CD14-positive monocyte (primary cell): ENCODE results near the gene TRIM41. TPM values are rescaled to one million over a fixed set of nuclear protein-coding genes. Genes with fewer than 3 reads are reported as not detected.

Source experiments
- DNase-seq, 3 donors: peaks; one replicate each; pipeline ENCODE4 v3.0.0-alpha.2; 2011 to 2022
- H2AFZ ChIP-seq: 2 replicates; pipeline ENCODE4 v1.6.0; 2012; ENCODE audit warnings: mild to moderate bottlenecking, low read depth, low read length, inconsistent platforms; ENCODE audit not compliant: insufficient read depth, poor library complexity, severe bottlenecking
- H3K27ac ChIP-seq, 2 donors: 1 replicate in 1 of 2; 2 replicates in 1 of 2; pipeline ENCODE4 v1.5.1; 2012 to 2013; ENCODE audit warnings: low read length in 2 of 2, control low read depth in 1 of 2, inconsistent platforms in 1 of 2, low read depth in 1 of 2, mild to moderate bottlenecking in 1 of 2
- H3K27me3 ChIP-seq, 2 donors: one replicate each; pipeline versions ENCODE4 v1.6.0 to v1.6.1; 2011 to 2013; ENCODE audit warnings: low read length in 2 of 2; ENCODE audit not compliant: control insufficient read depth in 2 of 2, insufficient read depth in 2 of 2
- H3K36me3 ChIP-seq, 2 donors: replicated peaks in 1 of 2; 1 replicate in 1 of 2; 2 replicates in 1 of 2; pipeline versions ENCODE4 v1.5.1 to v1.6.1; 2012 to 2013; ENCODE audit warnings: low read length in 2 of 2, control low read depth in 1 of 2, inconsistent platforms in 1 of 2, mild to moderate bottlenecking in 1 of 2; ENCODE audit not compliant: insufficient read depth in 2 of 2, control insufficient read depth in 1 of 2
- H3K4me1 ChIP-seq, 2 donors: 1 replicate in 1 of 2; 2 replicates in 1 of 2; pipeline versions ENCODE4 v1.5.1 to v1.6.1; 2012 to 2013; ENCODE audit warnings: low read length in 2 of 2, control low read depth in 1 of 2, inconsistent platforms in 1 of 2, mild to moderate bottlenecking in 1 of 2, moderate library complexity in 1 of 2; ENCODE audit not compliant: insufficient read depth in 2 of 2, control insufficient read depth in 1 of 2
- H3K4me2 ChIP-seq: replicated peaks from 2 replicates; pipeline ENCODE3; 2012; ENCODE audit warnings: low read length, moderate library complexity, mild to moderate bottlenecking; ENCODE audit not compliant: poor library complexity, severe bottlenecking; ENCODE audit errors: extremely low read depth
- H3K4me3 ChIP-seq, 3 experiments: fragments of 200-600 bp in 1 of 3; sonication (generic) in 1 of 3; replicated peaks in 1 of 3; 1 replicate in 2 of 3; 2 replicates in 1 of 3; pipeline ENCODE4 v1.5.1; 2011 to 2013; ENCODE audit warnings: low read length in 3 of 3, mild to moderate bottlenecking in 3 of 3, control low read depth in 2 of 3, low read depth in 2 of 3, inconsistent platforms in 1 of 3, moderate library complexity in 1 of 3
- H3K79me2 ChIP-seq: 2 replicates; pipeline ENCODE4 v1.6.0; 2012; ENCODE audit warnings: mild to moderate bottlenecking, control low read depth, inconsistent platforms, low read length, moderate library complexity; ENCODE audit not compliant: insufficient read depth
- H3K9ac ChIP-seq: 2 replicates; pipeline ENCODE4 v1.6.0; 2017; ENCODE audit warnings: low read length, mild to moderate bottlenecking; ENCODE audit not compliant: insufficient read depth, poor library complexity, severe bottlenecking
- H3K9me3 ChIP-seq, 2 donors: replicated peaks in 1 of 2; 1 replicate in 1 of 2; 2 replicates in 1 of 2; pipeline versions ENCODE4 v1.5.1 to v1.6.1; 2012 to 2013; ENCODE audit warnings: low read length in 2 of 2, control low read depth in 1 of 2; ENCODE audit not compliant: control insufficient read depth in 1 of 2, insufficient read depth in 1 of 2
- H4K20me1 ChIP-seq: 2 replicates; pipeline ENCODE4 v1.6.0; 2012; ENCODE audit warnings: mild to moderate bottlenecking, low read length, control low read depth, moderate library complexity; ENCODE audit not compliant: insufficient read depth
- H3K27ac Mint-ChIP-seq, 7 donors: one replicate each; pipeline ENCODE4 v1.8.0; 2020; ENCODE audit warnings: mild to moderate bottlenecking in 7 of 7, mixed read lengths in 7 of 7, moderate library complexity in 6 of 7, inconsistent platforms in 2 of 7
- H3K27me3 Mint-ChIP-seq, 3 donors: one replicate each; pipeline ENCODE4 v1.8.0; 2021 to 2022; ENCODE audit warnings: low read depth in 3 of 3, mild to moderate bottlenecking in 3 of 3, mixed read lengths in 3 of 3, moderate library complexity in 3 of 3, inconsistent platforms in 1 of 3
- H3K36me3 Mint-ChIP-seq, 2 donors: one replicate each; pipeline ENCODE4 v1.8.0; 2020; ENCODE audit warnings: mixed read lengths in 2 of 2, inconsistent platforms in 1 of 2, mild to moderate bottlenecking in 1 of 2
- H3K4me1 Mint-ChIP-seq: one replicate; pipeline ENCODE4 v1.8.0; 2020; ENCODE audit warnings: mild to moderate bottlenecking, mixed read lengths
- H3K4me3 Mint-ChIP-seq, 2 donors: one replicate each; pipeline ENCODE4 v1.8.0; 2020; ENCODE audit warnings: mild to moderate bottlenecking in 2 of 2, mixed read lengths in 2 of 2, moderate library complexity in 1 of 2
- H3K9me3 Mint-ChIP-seq, 7 donors: one replicate each; pipeline ENCODE4 v1.8.0; 2020 to 2022; ENCODE audit warnings: mixed read lengths in 7 of 7, mild to moderate bottlenecking in 6 of 7, moderate library complexity in 6 of 7, inconsistent platforms in 2 of 7
- CTCF ChIP-seq: fragments of 200-600 bp; IDR thresholded peaks from one replicate; pipeline ENCODE4 v1.8.0; 2022; ENCODE audit warnings: antibody characterized with exemption, mild to moderate bottlenecking
- whole genome bisulfite sequencing: methylation state at CpG from one replicate; pipeline ENCODE4 v1.1.5; 2013; ENCODE audit warnings: missing lambda C conversion rate; ENCODE audit not compliant: insufficient coverage; 5-methylcytosine and 5-hydroxymethylcytosine counted together
- intact Hi-C, 2 donors: fragments of 100-400 bp; cut with micrococcal nuclease; formaldehyde crosslinking; loops; one replicate each; pipeline versions ENCODE4 v1.15.0 to v1.15.1; 2023
- polyA plus RNA-seq, 3 donors: library from polyadenylated mRNA; depleted of rRNA in 1 of 3; unstranded in 2 of 3; stranded (reverse) in 1 of 3; fragments of 300-500 nt in 2 of 3; fragments of >200 nt in 1 of 3; fragmentation: Illumina TruSeq in 2 of 3; gene quantifications; 1 replicate in 2 of 3; 2 replicates in 1 of 3; pipeline ENCODE4 v1.2.3, GENCODE V29; 2012 to 2021

Gene TRIM41
- polyA plus RNA-seq, 3 donors: 0.12 to 26.4 (median 0.24) TPM

GRCh38 chr5:181259283-181259682 lies 36.2 kb downstream of the TRIM41 start:
- Histone ChIP-seq H4K20me1 (peaks cover 41% of the 10 kb centered on the region), H3K27me3 (no peaks in the 10 kb centered on the region), H3K79me2 (peaks cover 90% of the 10 kb centered on the region), H3K36me3 (peaks cover 15 to 42% of the 10 kb centered on the region in 2 donors), H3K9ac (peak overlapping the region; percentile 29), H3K4me3 (peak overlapping the region; percentile 80 to 97 (median 89)), H3K9me3 (no peaks in the 10 kb centered on the region), H2AFZ (no peak overlapping the region), H3K4me1 (peaks cover 25 to 46% of the 10 kb centered on the region in 2 donors), H3K4me2 (peak overlapping the region; percentile 99), H3K27ac (peak overlapping the region in 1 of 2 donors; percentile 93)
- TF ChIP-seq CTCF: no peak
- no peak for DNase-seq
- H3K27me3 Mint-ChIP-seq: peaks cover 0 to 1% (median 0%) of the 10 kb centered on the region in 3 donors
- intact Hi-C loops: no loop called here
- peaks cover 29 to 35% of the 10 kb centered on the region in 2 donors for H3K36me3 Mint-ChIP-seq
- H3K9me3 Mint-ChIP-seq: no peaks in the 10 kb centered on the region
- peak overlapping the region; percentile 95 to 96 for H3K4me3 Mint-ChIP-seq
- H3K27ac Mint-ChIP-seq: peak overlapping the region in 1 of 7 donors; percentile 93
- no CpG with 5 or more reads among the region's 2 CpGs for WGBS
- peaks cover 53% of the 10 kb centered on the region for H3K4me1 Mint-ChIP-seq

GRCh38 chr5:181259974-181260719 lies 37.1 kb downstream of the TRIM41 start:
- Mint-ChIP-seq H3K27me3 (no peaks in the 10 kb centered on the region), H3K36me3 (peaks cover 25 to 34% of the 10 kb centered on the region in 2 donors), H3K4me1 (peaks cover 49% of the 10 kb centered on the region), H3K4me3 (peak overlapping the region; percentile 95 to 96), H3K9me3 (no peaks in the 10 kb centered on the region), H3K27ac (peak overlapping the region; percentile 93 to 99 (median 97))
- Histone ChIP-seq H3K79me2 (peaks cover 81% of the 10 kb centered on the region), H4K20me1 (peaks cover 33% of the 10 kb centered on the region), H3K36me3 (peaks cover 7 to 33% of the 10 kb centered on the region in 2 donors), H3K27me3 (no peaks in the 10 kb centered on the region), H3K27ac (peak overlapping the region; percentile 93 to 96), H3K4me2 (peak overlapping the region; percentile 99), H3K9me3 (no peaks in the 10 kb centered on the region), H3K9ac (peak overlapping the region; percentile 95), H3K4me3 (peak overlapping the region; percentile 80 to 97 (median 89)), H3K4me1 (peaks cover 25 to 46% of the 10 kb centered on the region in 2 donors), H2AFZ (peak overlapping the region; percentile 92)
- TF ChIP-seq CTCF: no peak
- intact Hi-C loops: loop anchor here in 1 of 2 donors (2.0 to 5.0 kb wide), 3 partner anchors 15 to 68 kb away; partner anchors contain the start of gene TRIM41
- WGBS: 5% methylated on average over 26 of the region's 26 CpGs
- no peak for DNase-seq
